Measurements from ENCODE around the gene ZNF467.

Gene ZNF467

DNA sequence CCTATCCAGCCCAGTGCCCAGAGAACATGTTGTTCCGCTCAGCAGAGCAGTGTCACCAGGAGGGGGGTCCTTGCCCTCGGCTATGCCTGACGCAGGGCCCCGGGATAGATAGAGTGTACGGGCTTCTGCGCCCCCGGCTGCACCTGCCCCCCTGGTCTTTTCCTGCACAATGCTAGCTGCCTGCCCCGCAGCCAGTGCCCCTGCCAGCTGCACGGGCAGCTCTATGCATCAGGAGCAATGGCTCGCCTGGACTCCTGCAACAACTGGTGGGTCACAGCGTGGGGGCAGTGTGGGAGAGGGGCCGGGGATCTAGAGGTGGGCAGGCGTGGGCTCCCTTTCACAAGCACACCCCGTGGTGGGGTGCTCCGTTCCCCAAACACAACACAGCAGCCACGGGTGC lies 33.3 kb upstream of the ZNF467 start:
- DNase-seq: no peak

DNA sequence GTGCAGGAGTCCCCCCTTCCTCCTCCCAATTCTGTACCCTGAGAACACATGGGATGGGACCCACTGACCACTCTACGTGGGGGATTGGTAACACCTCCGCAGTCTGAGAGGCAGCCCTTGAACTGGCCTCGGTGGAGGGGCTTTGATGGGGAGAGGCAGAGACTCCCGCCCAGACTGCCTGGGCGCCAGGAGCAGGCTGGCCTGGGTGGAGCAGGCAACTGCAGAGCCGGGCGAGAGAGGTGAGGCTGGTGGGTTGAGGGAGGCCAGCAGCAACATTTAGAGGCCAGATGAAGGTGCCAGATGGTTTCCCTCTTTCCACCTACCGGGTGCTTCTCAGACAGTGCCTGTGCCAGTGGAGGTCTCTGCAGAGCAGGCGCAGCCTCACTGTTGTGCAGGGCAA lies 30.7 kb upstream of the ZNF467 start:
- DNase-seq: no peak

DNA sequence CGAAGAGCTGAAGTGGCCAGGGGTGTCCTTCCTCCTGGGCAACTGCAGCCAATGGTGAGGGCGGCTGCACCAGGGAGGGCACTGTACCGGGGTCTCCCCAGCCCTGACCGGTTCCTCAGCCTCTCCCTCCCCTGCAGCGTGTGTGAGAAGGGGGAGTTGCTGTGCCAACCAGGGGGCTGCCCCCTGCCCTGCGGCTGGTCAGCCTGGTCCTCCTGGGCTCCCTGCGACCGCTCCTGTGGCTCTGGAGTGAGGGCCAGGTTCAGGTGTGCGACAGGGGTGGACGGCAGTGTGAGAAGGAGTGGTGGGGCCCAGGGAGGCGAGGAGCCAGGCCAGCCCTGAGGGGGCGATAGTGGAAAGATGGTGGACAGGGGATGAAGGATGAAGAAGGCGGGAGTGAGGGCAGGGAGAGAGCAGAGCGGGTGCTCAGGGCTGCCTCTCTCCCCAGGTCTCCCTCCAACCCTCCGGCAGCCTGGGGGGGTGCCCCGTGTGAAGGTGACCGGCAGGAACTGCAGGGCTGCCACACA lies 30.2 kb upstream of the ZNF467 start:
- no peak for DNase-seq

DNA sequence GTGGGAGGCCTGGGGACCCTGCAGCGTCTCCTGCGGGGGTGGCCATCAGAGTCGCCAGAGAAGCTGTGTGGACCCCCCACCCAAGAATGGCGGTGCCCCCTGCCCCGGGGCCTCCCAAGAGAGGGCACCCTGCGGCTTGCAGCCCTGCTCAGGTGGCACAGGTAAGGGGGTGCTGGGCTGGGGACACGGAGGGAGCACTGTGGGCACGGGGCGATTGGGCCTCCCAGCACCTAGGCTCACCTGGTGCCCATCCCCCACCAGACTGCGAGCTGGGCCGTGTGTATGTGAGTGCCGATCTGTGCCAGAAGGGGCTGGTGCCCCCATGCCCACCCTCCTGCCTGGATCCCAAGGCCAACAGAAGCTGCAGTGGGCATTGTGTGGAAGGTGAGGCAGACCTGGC lies 29.6 kb upstream of the ZNF467 start:
- no peak for DNase-seq

DNA sequence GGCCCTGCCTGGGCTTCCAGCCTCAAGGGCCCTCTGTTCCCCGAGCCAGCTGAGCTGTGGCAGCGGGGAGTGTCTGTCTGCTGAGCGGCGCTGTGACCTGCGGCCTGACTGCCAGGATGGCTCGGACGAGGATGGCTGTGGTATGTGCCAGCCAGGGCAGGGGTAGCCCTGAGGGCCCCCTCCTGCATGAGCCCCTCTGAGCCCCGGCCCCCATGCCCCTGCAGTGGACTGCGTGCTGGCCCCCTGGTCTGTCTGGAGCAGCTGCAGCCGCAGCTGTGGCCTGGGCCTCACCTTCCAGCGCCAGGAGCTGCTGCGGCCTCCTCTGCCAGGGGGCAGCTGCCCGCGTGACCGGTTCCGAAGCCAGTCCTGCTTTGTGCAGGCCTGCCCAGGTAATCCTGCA lies 28.4 kb upstream of the ZNF467 start:
- DNase-seq: no peak

DNA sequence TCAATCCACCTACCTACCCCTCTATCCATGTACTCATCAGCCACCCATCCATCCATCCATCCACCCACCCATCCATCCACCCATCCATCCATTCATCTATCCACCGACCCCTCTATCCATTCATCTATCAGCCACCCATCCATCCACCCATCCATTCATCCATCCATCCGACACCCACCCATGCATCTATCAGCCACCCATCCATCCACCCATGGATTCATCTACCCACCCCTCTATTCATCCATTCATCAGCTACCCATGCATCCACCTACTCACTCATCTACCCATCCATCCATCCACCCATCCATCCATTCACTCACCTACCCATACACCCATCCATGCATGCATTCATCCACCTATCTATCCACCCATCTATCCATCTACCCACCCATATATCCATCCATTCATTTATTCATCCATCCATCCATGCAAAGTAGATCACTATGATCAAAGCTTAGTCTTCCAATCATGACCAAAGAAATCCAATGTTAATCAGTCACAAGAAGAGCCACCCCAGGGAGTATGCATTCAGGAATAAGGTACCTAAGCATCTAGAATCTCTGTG lies 27.7 kb upstream of the ZNF467 start:
- DNase-seq: no peak

DNA sequence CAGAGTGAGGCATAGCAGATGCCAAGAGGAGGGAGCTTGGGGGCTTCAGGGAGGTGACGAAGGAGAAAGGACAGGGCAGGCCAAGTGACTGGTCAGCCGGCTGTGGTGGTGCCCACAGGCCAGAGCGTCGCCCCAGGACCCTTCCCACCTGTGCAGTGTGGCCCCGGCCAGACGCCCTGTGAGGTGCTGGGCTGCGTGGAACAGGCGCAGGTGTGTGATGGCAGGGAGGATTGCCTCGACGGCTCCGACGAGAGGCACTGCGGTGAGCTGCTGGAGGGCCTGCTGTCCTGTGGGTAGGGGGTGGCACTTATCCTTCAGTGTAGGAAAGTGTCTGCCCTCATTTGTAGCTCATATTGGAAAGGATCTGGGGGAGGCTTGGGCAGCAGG lies 26.8 kb upstream of the ZNF467 start:
- no peak for DNase-seq

DNA sequence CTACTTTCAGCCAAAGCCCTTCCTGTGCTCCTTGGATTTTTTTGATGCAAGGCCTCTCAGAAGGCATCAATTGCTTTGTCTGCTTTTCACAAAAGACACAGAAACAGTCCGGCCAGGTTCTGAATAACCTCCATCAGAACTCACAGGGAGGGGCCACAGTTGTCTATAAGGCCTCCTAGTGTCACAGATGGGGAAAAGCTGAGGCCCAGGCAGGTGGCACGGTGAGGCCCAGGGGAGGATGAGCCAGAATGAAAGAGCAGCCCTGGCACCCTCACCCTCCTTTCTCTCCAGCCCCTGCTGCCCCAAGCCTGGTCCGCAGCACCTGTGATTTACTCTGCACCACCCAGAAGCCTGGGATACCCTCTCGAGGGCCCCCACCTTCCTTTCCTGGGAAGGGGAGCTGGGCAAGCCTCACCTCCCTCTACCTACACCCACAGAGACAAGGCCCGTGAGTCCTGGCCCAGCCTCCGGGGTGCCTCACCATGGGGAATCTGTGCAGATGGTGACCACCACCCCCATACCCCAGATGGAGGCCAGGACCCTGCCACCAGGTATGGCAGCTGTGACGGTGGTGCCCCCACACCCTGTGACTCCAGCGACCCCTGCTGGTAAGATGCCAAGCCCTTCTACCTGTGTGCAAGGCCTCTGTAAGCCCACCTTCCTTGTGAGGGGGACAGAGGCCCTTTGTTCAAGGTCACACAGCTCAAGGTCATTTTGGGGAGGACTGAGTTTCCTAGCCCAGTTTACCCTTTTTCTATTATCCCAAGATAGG lies 26.2 kb upstream of the ZNF467 start:
- no peak for DNase-seq

DNA sequence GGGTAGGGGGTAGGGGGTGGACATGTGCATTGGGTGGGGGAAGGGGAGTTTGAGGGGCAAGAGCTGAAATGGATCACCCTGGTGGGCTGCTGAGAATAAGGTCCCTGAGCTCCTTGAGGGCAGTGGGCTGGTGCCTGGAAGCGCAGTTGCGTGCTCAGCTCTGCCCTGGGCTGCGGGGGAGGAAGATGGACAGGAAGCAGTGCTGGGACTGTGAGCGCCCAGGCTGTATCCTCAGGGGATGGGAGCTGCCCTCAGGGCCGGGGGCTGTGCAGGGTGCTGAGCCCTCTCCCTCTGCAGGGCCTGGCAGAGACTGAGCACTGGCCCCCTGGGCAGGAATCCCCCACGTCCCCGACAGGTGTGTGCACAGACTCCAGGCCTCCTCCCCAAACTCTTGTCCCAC lies 24.4 kb upstream of the ZNF467 start:
- DNase-seq: no peak

DNA sequence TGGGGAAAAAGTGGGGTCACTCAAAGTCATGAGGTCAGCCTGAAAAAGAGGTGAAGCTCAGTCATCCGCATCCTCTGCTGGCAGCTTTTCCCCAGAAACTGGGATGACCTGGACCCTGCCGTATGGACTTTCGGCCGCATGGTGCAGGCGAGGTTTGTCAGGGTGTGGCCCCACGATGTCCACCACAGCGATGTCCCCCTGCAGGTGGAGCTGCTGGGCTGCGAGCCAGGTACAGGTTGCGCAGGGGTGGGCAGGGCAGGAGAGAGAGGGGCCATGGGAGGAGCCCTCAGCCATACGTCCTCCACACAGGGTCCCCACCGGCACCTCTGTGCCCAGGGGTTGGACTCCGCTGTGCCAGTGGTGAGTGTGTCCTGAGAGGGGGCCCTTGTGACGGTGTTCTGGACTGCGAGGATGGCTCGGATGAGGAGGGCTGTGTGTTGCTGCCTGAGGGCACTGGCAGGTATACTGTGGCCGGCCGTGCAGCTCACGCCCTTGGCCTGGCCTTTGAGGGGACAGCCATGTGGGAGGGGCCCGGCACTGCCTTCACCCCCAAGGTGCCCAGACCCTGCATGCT lies 23.0 kb upstream of the ZNF467 start:
- DNase-seq: no peak

DNA sequence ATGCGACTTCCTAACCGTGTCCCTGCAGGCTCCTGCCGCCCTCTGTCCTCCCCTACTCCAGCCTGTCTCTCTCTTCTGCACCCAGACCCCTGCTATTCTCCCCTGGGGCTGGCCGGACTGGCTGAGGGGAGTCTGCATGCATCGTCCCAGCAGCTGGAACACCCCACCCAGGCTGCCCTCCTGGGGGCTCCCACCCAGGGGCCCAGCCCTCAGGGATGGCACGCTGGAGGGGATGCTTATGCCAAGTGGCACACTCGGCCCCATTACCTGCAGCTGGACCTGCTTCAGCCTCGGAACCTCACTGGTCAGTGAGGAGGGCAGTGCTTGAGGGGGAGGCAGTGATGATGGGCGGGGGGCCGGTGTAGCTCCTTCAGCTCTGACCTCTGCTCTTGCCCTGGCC lies 21.7 kb upstream of the ZNF467 start:
- no peak for DNase-seq

DNA sequence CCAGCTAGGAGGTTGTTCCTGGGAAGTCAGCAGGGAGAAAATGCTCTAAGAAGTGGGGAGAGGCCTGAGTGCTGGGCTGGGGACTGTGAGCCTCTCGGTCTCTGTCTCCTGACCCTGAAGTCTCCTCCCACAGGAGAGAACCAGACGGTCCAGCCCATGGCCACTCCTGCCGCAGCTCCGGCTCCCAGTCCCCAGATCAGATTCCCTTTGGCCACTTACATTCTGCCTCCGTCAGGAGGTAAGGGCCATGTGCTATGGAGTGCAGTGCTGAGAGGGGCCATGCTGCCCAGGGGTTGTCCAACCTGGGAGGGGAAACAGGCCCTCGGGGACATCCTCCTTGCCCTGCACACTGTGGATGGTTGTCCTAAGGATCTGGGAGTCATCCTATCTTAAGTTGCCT lies 21.3 kb upstream of the ZNF467 start:
- DNase-seq: no peak

DNA sequence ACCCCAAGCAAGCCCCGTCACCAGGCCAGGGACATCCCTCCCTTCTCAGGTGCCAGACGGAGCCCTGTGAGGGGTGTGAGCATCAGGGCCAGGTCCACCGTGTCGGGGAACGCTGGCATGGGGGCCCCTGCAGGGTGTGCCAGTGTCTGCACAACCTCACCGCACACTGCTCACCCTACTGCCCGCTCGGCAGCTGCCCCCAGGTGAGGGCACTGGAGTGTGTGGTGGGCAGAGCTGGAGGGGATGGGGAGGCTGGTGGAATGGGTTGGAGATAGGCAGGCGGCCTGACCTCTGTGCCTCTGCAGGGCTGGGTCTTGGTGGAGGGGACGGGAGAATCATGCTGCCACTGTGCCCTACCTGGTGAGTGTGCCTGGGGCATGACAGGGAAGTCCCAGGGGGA lies 19.9 kb upstream of the ZNF467 start:
- no peak for DNase-seq

DNA sequence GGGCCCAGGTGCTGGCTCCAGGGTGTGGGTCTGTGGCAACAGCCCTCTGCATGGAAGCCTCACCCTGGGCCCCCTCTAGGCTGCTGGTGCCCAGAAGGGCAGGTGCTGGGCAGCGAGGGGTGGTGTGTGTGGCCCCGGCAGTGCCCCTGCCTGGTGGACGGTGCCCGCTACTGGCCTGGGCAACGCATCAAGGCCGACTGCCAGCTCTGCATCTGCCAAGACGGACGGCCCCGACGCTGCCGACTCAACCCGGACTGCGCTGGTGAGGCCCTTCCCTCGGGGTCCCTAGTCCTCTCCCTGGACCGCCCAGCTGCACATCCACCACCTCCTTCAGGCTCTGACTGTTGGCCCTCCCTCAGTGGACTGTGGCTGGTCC lies 18.8 kb upstream of the ZNF467 start:
- DNase-seq: no peak

DNA sequence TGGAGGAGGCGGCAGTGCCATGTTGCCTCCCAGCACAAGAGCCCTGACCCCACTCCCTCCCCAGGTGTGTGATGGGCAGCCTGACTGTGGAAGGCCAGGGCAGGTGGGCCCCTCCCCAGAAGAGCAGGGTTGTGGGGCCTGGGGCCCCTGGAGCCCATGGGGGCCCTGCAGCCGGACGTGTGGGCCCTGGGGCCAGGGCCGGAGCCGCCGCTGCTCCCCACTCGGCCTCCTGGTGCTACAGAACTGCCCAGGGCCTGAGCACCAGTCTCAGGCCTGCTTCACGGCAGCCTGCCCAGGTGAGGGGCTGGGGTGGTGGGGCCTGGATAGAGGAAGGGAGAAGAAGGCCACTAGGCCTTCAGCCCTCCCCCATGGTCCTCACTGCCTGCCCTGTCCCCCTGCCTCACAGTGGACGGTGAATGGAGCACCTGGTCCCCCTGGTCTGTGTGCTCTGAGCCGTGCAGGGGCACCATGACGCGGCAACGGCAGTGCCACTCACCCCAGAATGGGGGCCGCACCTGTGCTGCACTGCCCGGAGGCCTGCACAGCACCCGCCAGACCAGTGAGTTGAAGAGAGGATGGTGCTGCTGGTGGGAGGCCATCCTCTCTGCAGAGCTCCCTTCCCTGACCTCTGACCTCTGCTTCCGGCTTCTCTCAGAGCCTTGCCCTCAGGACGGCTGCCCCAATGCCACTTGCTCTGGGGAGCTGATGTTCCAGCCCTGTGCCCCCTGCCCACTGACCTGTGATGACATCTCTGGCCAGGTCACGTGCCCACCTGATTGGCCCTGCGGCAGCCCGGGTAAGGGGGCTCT lies 18.2 kb upstream of the ZNF467 start:
- DNase-seq: no peak

DNA sequence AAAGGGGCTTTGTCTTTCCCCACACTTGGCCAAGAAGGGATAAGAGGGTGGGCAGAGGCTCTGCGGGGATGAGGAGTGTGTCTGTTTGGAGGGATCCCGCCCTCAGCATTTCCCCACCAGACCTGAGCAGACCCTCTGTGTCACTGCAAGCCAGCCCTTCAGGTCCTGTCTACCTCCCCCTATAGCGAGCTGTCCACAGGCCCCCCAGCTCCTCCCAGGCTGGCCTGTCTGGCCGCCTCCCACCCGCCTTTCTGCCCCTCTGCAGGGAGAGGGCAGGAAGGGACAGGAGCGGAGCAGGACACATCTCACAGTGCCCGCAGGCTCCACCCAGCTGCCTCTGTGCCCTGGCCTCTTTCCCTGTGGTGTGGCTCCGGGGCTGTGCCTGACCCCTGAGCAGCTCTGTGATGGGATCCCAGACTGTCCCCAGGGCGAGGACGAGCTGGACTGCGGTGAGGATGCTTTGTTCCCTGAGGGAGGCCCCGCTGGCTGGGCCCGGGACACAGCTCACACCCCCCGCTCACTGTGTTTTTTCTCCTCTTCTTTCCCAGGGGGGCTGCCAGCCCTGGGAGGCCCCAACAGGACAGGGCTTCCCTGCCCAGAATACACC lies 17.5 kb upstream of the ZNF467 start:
- no peak for DNase-seq

DNA sequence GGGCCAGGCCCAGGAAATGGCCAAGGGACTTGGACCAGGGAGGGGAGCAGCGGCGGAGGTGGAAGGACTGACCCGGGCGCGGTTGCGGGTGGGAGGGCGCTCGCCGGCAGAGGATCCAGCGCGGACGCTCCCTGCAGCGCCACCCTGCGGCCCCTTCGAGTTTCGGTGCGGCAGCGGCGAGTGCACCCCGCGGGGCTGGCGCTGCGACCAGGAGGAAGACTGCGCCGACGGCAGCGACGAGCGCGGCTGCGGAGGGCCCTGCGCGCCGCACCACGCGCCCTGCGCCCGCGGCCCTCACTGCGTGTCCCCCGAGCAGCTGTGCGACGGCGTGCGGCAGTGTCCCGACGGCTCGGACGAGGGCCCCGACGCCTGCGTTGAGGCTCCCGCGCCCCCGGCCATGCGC lies 16.8 kb upstream of the ZNF467 start:
- peak; percentile 51 for DNase-seq

DNA sequence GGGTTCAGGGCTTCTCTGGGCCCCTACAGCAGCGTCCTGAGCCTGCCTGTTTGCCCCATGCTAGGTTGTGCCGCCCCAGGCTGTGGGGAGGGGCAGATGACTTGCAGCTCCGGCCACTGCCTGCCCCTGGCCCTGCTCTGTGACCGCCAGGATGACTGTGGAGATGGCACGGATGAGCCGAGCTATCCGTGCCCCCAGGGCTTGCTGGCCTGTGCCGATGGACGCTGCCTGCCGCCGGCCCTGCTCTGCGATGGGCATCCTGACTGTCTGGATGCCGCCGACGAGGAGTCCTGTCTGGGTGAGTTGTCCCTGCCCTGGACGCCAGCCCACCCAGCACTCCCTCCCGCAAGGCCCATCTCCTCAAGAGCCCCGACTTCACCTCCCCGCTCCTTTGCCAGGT lies 15.7 kb upstream of the ZNF467 start:
- DNase-seq: no peak

DNA sequence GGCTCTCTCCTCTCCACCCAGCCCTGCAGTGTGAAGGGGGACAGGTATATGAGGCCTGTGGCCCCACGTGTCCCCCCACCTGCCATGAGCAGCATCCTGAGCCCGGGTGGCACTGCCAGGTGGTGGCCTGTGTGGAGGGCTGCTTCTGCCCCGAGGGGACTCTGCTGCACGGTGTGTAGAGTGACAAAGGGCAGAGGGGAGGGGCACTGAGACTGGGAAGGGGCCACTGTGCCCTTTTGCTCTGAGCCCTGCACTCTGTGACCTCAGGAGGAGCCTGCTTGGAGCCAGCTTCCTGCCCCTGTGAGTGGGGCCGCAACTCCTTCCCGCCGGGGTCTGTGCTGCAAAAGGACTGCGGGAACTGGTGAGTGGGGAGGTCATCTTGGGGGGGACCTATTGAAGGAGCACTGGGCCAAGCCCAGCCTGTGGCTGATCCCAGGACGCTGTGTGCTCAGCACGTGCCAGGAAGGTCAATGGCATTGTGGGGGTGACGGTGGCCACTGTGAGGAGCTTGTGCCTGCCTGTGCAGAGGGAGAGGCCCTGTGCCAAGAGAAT lies 15.0 kb upstream of the ZNF467 start:
- no peak for DNase-seq

DNA sequence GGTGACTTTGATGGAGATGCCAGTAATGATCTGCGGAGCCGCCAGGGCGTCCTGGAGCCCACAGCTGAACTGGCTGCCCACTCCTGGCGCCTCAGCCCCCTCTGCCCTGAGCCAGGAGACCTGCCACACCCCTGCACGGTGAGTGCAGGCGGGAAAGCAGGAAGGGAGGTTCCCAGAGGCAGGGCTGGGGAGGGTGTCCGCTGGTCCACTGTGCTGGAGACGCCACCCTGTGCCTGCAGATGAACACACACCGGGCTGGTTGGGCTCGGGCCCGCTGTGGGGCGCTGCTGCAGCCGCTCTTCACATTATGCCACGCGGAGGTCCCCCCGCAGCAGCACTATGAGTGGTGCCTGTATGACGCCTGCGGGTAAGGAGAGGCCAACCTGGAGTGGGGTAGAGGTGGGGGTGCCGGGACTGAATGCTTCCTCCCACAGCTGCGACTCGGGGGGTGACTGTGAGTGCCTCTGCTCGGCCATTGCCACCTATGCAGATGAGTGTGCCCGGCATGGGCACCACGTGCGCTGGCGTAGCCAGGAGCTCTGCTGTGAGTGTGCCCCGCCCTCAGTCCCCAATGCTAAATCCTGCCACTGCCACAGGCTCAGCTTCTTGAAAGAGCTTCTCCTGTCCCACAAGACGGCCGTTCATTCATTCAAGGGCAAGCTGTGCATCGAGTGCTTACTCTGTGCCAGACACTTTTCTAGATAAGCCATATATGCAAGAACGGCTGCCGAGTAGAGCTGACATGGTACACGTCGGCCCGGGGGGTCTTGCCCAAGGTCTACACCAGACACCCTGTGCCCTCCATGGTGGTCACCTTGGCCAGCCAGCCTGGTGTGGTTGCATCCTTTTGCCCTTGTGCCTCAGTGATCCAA lies 14.3 kb upstream of the ZNF467 start:
- DNase-seq: no peak

DNA sequence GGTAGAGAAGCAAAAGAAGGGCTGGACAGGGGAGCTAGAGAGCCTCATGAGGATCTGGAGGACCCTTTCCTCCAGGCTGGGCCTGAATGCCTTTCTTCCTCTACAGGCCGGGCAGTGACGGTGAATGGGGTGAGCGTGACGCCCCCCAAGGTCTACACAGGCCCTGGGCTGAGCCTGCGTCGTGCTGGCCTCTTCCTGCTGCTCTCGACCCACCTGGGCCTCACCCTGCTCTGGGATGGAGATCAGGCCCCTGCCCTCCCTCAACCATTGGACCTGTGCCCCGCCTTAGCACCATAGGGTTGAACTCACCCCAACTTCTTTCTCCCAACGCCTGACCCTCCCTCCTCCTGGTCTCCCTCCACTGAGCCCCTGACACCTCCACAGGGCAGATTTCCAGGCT lies 12.6 kb upstream of the ZNF467 start:
- DNase-seq: no peak

DNA sequence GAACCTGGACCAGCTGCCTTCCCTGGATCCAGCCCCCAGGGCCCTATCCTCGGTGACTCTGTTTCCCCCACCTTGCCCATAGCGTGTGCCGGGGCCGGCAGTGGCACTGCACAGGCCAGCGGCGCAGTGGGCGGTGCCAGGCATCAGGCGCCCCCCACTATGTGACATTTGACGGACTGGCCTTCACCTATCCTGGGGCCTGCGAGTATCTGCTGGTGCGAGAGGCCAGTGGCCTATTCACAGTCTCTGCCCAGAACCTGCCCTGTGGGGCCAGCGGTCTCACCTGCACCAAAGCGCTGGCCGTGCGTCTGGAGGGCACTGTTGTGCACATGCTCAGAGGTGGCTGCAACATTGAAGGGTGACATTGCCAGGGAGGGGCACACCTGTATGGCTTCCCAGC lies 12.0 kb upstream of the ZNF467 start:
- DNase-seq: no peak
